UCSD-AML1 (cell line): ENCODE measurements around the gene GNB5.

Experiments used
- DNase-seq: peaks from one replicate; lab custom pipeline; 2025; ENCODE audit not compliant: unreplicated experiment; lab: John Stamatoyannopoulos, UW

Gene GNB5

GRCh38 chr15:52146776-52147175 is 44.4 kb downstream of the GNB5 start:
- no peak for DNase-seq

GRCh38 chr15:52146261-52146660 is 44.9 kb downstream of the GNB5 start:
- DNase-seq: no peak

GRCh38 chr15:52144656-52145178 is 46.5 kb downstream of the GNB5 start:
- no peak for DNase-seq

GRCh38 chr15:52143873-52144272 is 47.3 kb downstream of the GNB5 start:
- no peak for DNase-seq

- DNase-seq: no peak
These were observed 50.5 kb downstream of the GNB5 start for GRCh38 chr15:52140646-52141045.

GRCh38 chr15:52139599-52140462 is 51.4 kb downstream of the GNB5 start:
- DNase-seq: peak; percentile 72

- peak; percentile 84 for DNase-seq
These were observed 53.5 kb downstream of the GNB5 start for GRCh38 chr15:52137432-52138357.

DNA sequence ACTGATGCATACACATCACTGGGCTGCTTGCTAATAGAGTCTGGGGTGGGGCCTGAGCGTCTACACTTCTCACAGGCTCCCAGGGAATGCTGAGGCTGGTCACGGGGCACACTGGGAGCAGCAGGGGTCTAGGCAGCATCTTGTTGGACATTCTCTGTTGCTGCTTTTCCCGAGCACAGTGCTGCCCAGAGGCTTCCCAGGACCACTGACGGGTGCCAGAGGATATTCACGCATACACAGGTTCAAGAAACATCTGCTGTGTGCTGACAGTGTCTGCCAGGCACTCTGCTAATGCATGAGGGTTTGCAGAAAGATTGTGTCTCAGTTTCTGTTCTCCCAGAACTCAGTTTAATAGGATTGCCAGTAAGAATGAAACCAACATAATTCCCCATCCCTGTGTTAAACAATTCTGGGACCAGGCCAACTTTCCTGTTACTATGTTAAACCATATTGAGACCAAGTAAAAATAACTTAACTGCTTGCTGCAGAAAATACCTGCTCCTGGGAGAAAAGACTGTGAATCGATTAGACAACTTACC is 54.7 kb downstream of the GNB5 start:
- no peak for DNase-seq

DNA sequence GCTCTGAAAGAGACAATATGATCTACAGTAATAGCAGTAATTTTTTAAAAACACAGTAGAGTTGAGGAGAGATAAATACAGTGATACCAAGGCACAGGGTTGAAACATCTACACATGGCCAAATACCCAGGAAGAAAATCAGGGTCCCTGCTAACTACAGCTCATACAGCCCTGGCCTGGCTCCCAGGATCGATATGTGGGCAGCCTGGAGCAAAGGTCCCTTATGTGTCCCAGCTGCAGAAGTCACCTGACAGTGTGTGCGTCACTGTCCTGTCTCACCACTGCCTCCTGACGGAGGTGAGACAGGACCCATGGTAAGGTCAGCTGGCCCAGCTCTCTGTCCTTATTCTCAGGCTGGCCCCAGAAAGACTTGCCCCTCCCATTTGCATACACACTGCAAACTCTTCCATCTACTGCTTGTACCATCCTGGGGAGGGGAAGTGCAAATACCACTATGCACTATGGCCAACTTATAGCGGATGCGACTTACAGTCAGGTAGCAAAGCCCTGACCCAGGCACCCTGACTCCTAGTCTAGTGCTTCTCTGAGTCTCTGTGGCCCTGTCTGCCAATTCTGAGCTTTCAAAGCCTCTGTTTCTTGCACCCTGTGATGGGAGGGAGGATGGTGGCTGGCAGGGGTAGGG is 56.6 kb downstream of the GNB5 start:
- no peak for DNase-seq

GRCh38 chr15:52133510-52134220 is 57.5 kb downstream of the GNB5 start:
- DNase-seq: no peak

GRCh38 chr15:52132066-52132465 is 59.1 kb downstream of the GNB5 start:
- DNase-seq: no peak

- no peak for DNase-seq
These were observed 62.6 kb downstream of the GNB5 start for GRCh38 chr15:52128568-52128967.

GRCh38 chr15:52124270-52124880 is 66.8 kb downstream of the GNB5 start:
- DNase-seq: no peak

- no peak for DNase-seq
These were observed 69.3 kb downstream of the GNB5 start for GRCh38 chr15:52121896-52122295.

- DNase-seq: no peak
These were observed 70.2 kb downstream of the GNB5 start for GRCh38 chr15:52121006-52121405.

DNA sequence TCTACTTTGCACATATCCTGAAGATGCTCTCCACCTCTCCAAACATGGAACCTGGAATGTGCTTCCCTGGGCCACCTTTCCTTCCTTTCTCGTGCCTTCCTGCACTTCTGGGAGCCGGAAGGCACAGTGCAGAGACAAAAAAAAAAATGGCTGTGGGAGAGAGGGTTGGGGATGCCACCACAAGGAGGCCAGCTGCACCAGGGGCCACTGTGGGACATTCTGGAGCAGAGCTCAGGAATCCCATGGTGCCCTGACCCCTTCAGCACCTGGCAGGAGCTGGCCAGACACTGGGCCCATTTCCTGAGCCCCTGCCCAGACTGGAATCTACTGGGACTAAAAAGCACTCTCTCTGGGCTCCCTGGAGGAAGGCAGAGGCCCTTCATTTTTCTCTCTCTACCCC is 70.7 kb downstream of the GNB5 start:
- no peak for DNase-seq

DNA sequence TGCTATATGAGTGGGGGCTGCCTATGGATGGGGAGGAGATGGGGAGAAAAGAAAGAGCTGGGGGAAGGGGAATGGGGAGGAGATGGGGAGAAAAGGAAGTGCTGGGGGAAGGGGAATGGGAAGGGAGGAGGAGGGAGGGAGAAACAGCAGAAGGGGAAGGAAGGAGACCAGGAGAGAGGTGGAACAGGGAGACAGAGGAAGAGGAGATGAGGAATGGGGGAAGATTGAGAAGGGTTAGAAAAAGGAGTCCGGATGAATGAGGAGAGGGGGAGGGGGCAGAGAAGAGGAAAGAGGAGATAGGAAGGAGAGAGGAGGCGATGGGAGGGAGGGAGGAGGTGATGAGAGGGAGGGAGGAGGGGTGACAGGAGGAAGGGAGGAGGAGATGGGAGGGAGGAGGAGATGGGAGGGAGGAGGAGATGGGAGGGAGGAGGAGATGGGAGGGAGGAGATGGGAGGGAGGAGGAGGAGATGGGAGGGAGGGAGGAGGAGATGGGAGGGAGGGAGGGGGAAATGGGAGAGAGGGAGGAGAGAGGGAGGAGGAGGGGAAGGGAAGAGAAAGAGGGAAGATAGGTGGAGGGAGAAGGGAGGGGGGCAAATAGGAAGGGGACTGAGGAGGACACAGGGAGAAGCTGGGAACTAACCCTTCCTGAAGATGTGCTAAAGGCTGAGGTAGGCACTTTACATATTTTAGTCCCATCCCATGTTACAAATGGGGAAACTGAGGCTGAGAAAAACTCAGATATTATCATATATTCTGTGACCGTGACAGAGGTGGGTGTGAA is 72.0 kb downstream of the GNB5 start:
- no peak for DNase-seq

DNA sequence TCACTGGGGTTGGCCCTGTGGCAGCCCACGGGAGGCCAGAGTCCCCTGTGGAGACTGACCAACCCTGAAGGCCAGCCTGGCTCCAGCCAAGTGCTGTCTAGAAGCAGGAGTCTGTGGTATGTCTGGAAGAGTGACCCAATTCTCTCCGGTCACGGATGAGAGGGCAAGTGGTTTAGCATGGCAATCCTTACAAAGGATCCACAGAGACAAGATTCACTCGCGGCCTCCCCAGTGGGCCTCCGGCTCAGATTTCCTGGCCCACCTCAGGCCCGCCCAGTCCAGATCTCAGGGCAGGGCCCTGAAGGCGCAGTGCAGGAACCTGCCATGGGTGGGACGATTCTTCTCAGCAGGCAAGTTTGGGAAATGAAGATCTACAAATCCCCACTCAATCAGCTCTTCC is 73.6 kb downstream of the GNB5 start:
- peak; percentile 36 for DNase-seq
